Neural crest cell (in vitro differentiated cells): ENCODE results near the gene PLXNA1. TPM values are rescaled to one million over a fixed set of nuclear protein-coding genes. Genes with fewer than 3 reads are reported as not detected.

ENCODE experiments used
- total RNA-seq: library from RNA; stranded (reverse); gene quantifications from 2 replicates; pipeline ENCODE4 v1.2.1, GENCODE V29; 2021

PLXNA1 gene
- total RNA-seq, 1 donor from 2014 or later = 94.0 TPM

Other genes starting within 250 kb of the PLXNA1 start
- gene PRR23E, start 210.0 kb downstream of the PLXNA1 start, total RNA-seq = not detected in 2 replicates